GM12875 (cell line): ENCODE results near the gene ZBTB26.

Experiments
- H3K4me3 ChIP-seq: one replicate; pipeline ENCODE4 v1.5.1; 2011; ENCODE audit warnings: low read depth, low read length, control low read depth
- CTCF ChIP-seq: IDR thresholded peaks from 2 replicates; pipeline ENCODE4 v1.5.1; 2011; ENCODE audit warnings: low read depth, mild to moderate bottlenecking, control low read depth, inconsistent platforms, low read length, moderate library complexity, borderline replicate concordance; ENCODE audit not compliant: insufficient read depth

ZBTB26 gene

GRCh38 chr9:122904823-122905710 lies 26.2 kb downstream of the ZBTB26 start, which contains the start of gene RC3H2:
RC3H2 (minus strand) TSS chr9:122905359; CDS start chr9:122897509, 7,850 bp downstream.
- no peak for TF ChIP-seq CTCF
- peak within 1 kb of the TSS; percentile 74 for H3K4me3 ChIP-seq

DNA sequence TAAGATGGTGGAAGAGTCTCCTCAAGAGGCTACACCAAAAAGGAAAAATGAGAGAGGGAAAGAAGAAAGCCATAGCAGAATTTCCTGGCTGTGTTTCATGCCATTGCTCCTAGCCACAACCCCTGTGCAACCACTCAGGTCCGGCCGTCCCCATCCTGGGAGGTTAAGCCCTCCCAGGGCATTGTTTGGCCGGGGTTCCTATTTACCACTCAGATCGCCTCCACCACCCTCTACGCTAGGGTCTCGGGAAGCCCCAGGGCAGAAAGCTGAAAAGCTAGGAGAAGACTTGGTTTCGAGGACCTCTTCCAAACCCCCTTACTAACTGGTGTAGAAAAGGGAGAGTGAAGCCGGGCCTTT lies 26.9 kb downstream of the ZBTB26 start:
- H3K4me3 ChIP-seq, result peak overlapping the region; percentile 74
- no peak for TF ChIP-seq CTCF

DNA sequence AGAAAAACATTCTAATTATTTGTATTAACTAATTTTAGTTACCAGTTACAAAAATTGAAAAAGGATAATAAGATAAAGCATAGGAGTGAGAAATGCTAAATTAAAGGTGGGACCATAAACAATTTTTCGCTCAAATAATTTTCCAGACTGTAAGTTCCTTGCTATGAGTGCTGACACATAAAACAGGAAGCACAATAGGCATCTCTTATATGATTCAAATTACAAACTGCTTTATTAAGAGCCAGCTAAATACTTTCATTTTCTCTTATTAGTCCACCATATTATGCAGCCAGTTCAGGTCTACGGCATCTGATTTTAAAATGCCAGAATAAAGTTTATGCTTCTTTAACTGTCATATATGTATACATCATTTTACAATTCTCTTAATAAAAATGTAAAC lies 30.5 kb downstream of the ZBTB26 start:
- H3K4me3 ChIP-seq, result no peak overlapping the region
- TF ChIP-seq CTCF, result no peak

DNA sequence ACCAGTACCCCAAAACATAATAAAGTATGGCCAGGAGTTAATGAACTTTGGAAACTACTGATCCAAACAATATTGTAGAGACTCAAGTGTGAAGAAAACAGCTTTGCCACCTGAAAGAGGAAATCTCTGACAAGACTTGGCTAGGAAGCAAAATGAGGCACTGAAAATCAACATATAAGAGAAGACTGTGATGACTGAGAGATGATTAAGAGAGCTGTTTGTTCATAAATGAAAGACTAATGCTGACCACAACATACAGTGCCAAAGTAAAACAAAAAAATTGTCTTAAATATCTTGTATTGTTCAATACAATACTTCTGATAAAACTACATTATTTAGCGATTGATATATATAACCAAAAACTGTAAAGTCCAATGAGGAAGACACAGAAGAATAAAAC lies 33.3 kb downstream of the ZBTB26 start:
- no peak overlapping the region for H3K4me3 ChIP-seq
- no peak for TF ChIP-seq CTCF

DNA sequence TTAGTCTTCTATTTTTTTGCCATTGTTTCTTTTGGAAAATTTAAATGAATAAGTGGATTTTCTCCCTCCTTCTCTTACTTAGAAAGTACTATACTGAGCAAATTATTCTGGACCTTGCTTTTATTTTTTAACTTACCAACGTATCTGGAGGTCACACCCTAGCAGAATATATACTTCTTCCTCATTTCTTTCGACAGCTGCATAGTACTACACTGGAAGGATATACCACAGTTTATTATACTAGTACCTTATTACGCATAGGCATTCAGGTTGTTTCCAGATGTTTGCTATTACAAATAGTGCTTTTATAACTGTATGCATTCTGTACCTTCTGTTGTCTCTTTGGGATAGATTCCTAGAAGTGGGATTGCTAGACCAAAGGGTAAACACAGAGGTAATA lies 42.8 kb downstream of the ZBTB26 start:
- H3K4me3 ChIP-seq, result no peak overlapping the region
- TF ChIP-seq CTCF, result no peak

DNA sequence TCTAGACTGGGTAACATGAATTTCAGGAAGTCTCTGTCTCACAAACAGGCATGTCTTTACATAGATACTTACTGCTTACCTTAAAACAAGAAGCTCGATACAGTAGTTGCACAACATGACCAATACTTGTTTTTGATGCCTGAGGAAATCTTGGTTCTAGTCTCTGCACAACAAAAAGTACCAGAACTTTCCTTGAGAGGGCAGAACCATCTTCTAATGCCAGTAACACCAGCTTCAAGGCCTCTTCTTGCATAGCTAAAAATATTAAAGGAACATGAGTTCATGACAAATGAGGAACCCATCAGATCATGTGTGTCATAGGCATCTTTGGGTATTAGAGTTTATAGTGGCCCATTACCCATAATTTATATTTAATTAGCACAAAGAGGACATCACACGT lies 48.2 kb downstream of the ZBTB26 start:
- no peak for TF ChIP-seq CTCF
- H3K4me3 ChIP-seq, result no peak overlapping the region

DNA sequence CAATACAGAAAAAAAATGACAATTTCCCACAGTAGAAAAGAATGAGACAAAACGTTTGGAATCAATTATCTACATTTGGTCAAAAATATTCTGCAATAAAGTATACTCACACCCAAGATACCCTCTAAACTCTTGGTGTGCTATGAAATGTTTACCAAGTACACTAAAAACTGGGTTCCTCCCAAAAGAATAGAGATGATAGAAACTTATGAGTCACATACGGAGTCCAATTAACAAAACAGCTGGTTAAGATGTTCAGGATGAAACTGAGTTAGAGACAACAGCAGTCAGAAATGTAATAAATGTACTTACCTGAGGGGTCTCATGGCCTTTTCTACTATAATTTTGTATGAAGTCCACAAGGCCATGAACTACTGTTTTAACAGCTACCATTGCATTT lies 51.9 kb downstream of the ZBTB26 start:
- H3K4me3 ChIP-seq, result no peak overlapping the region
- no peak for TF ChIP-seq CTCF
